Kidney (tissue), 14 donors: ENCODE data around the gene C16orf78. TPM values are rescaled to one million over a fixed set of nuclear protein-coding genes. Genes with fewer than 3 reads are reported as not detected.

Experiments used
- DNase-seq, 5 donors: peaks; one replicate each; pipeline ENCODE4 v3.0.0-alpha.2; 2013 to 2020
- FAIRE-seq: peaks from 2 replicates; lab custom pipeline; 2012; peaks lifted over from hg19 to GRCh38; lab: Jason Lieb, UNC
- H3K27ac ChIP-seq, 2 donors: one replicate each; pipeline ENCODE4 v1.7.0; 2013; ENCODE audit warnings: low read depth in 2 of 2, low read length in 2 of 2, inconsistent platforms in 1 of 2
- H3K27me3 ChIP-seq: one replicate; pipeline ENCODE4 v1.7.1; 2013; ENCODE audit warnings: low read length, inconsistent platforms; ENCODE audit not compliant: control insufficient read depth, insufficient read depth
- H3K36me3 ChIP-seq, 3 donors: one replicate each; pipeline versions ENCODE4 v1.7.0 to v1.7.1; 2013; ENCODE audit warnings: low read length in 3 of 3, control low read depth in 1 of 3, inconsistent platforms in 1 of 3; ENCODE audit not compliant: insufficient read depth in 3 of 3, control insufficient read depth in 2 of 3
- H3K4me1 ChIP-seq, 3 donors: one replicate each; pipeline versions ENCODE4 v1.7.0 to v1.7.1; 2013; ENCODE audit warnings: low read length in 3 of 3, inconsistent platforms in 1 of 3, low read depth in 1 of 3; ENCODE audit not compliant: control insufficient read depth in 2 of 3, insufficient read depth in 2 of 3
- H3K4me3 ChIP-seq, 3 donors: one replicate each; pipeline versions ENCODE4 v1.7.0 to v1.8.1; 2013; ENCODE audit warnings: low read length in 3 of 3, control low read depth in 1 of 3, inconsistent platforms in 1 of 3
- H3K9ac ChIP-seq, 3 donors: one replicate each; pipeline versions ENCODE4 v1.7.0 to v1.7.1; 2013; ENCODE audit warnings: low read length in 3 of 3, control low read depth in 1 of 3, inconsistent platforms in 1 of 3
- H3K9me3 ChIP-seq, 3 donors: one replicate each; pipeline versions ENCODE4 v1.7.0 to v1.7.1; 2013; ENCODE audit warnings: low read length in 3 of 3, control low read depth in 1 of 3, inconsistent platforms in 1 of 3; ENCODE audit not compliant: control insufficient read depth in 2 of 3, insufficient read depth in 1 of 3
- CTCF ChIP-seq: IDR thresholded peaks from 3 replicates; pipeline ENCODE4 v1.5.1; 2012; ENCODE audit warnings: mild to moderate bottlenecking, moderate library complexity, borderline replicate concordance; ENCODE audit not compliant: insufficient read depth; ENCODE audit errors: extremely low read depth
- intact Hi-C: fragments of 100-400 bp; cut with DNase I; formaldehyde crosslinking; loops from one replicate; pipeline ENCODE4 v1.11.1; 2022
- polyA plus RNA-seq: library from polyadenylated mRNA; stranded (reverse); fragments of 350-450 nt; fragmentation: Illumina TruSeq; extraction: RNeasy Lipid Tissue Mini Kit (QIAGEN cat#74804); gene quantifications from one replicate; pipeline ENCODE4 v1.2.3, GENCODE V29; 2014; ENCODE audit warnings: low read depth, low replicate concordance; ENCODE audit not compliant: insufficient read depth
- total RNA-seq: library from RNA; stranded (reverse); fragmentation: NEBNext Ultra II Directional; extraction: Animal tissue kit (Norgen Biotek cat#: 25700); gene quantifications from one replicate; pipeline ENCODE4 v1.2.1, GENCODE V29; 2021
- donor health status: control.
- donor health status: control.
- donor health status: control.
- donor health status: control.
- donor health status: control.
- donor health status: DM: yes; HTN: yes; CAD: no.
- donor health status: Normal renal cell carcinoma (clear cell type).

C16orf78 gene
- total and polyA plus RNA-seq, 2 donors from 2014 or later: not detected

GRCh38 chr16:49376206-49376605 is 2.6 kb downstream of the C16orf78 start:
- no peaks in the 10 kb centered on the region for H3K4me1 ChIP-seq
- no peak overlapping the region for H3K27ac ChIP-seq
- no peaks in the 10 kb centered on the region for H3K9me3 ChIP-seq
- H3K36me3 ChIP-seq: no peaks in the 10 kb centered on the region
- no peak overlapping the region for H3K9ac ChIP-seq
- intact Hi-C loops: no loop called here
- DNase-seq (no peak), FAIRE-seq (no peak)
- H3K27me3 ChIP-seq: no peaks in the 10 kb centered on the region
- no peak overlapping the region for H3K4me3 ChIP-seq
- TF ChIP-seq CTCF: no peak

- FAIRE-seq (no peak), DNase-seq (no peak)
- no peak overlapping the region for H3K4me3 ChIP-seq
- H3K27me3 ChIP-seq: no peaks in the 10 kb centered on the region
- no peak for TF ChIP-seq CTCF
- H3K4me1 ChIP-seq: no peaks in the 10 kb centered on the region
- H3K36me3 ChIP-seq: no peaks in the 10 kb centered on the region
- H3K9me3 ChIP-seq: no peaks in the 10 kb centered on the region
- H3K27ac ChIP-seq: no peak overlapping the region
- no peak overlapping the region for H3K9ac ChIP-seq
- intact Hi-C loops: no loop called here
Measured at GRCh38 chr16:49377196-49377755, 3.7 kb downstream of the C16orf78 start.

GRCh38 chr16:49378238-49378637 is 4.6 kb downstream of the C16orf78 start:
- Histone ChIP-seq H3K9ac (no peak overlapping the region), H3K4me3 (no peak overlapping the region), H3K9me3 (no peaks in the 10 kb centered on the region), H3K27me3 (no peaks in the 10 kb centered on the region), H3K36me3 (no peaks in the 10 kb centered on the region), H3K27ac (no peak overlapping the region), H3K4me1 (no peaks in the 10 kb centered on the region)
- no peak for DNase-seq
- FAIRE-seq: no peak
- no peak for TF ChIP-seq CTCF
- intact Hi-C loops: no loop called here

GRCh38 chr16:49378816-49379215 is 5.2 kb downstream of the C16orf78 start:
- Histone ChIP-seq H3K9me3 (no peaks in the 10 kb centered on the region), H3K27ac (no peak overlapping the region), H3K4me1 (no peaks in the 10 kb centered on the region), H3K4me3 (no peak overlapping the region), H3K9ac (no peak overlapping the region), H3K27me3 (no peaks in the 10 kb centered on the region), H3K36me3 (no peaks in the 10 kb centered on the region)
- FAIRE-seq (no peak), DNase-seq (no peak)
- intact Hi-C loops: no loop called here
- TF ChIP-seq CTCF: no peak
